Ascending aorta (tissue), 2 donors: Measurements from ENCODE around the gene SREBF1. TPM values are rescaled to one million over a fixed set of nuclear protein-coding genes. Genes with fewer than 3 reads are reported as not detected.

Source experiments
- DNase-seq, 2 donors: peaks; one replicate each; pipeline ENCODE4 v3.0.0-alpha.2; 2019; ENCODE audit warnings: low spot score in 2 of 2
- H3K27ac ChIP-seq, 2 donors: fragments of 200-600 bp; sonication (generic); one replicate each; pipeline ENCODE4 v1.5.1; 2016 to 2017; ENCODE audit warnings: mild to moderate bottlenecking in 1 of 2
- H3K27me3 ChIP-seq: fragments of 200-600 bp; sonication (generic); one replicate; pipeline ENCODE4 v1.5.1; 2017
- H3K36me3 ChIP-seq, 2 donors: fragments of 200-600 bp; sonication (generic); one replicate each; pipeline ENCODE4 v1.5.1; 2016
- H3K4me1 ChIP-seq, 2 donors: fragments of 200-600 bp; sonication (generic); one replicate each; pipeline ENCODE4 v1.5.1; 2016 to 2017; ENCODE audit warnings: mild to moderate bottlenecking in 1 of 2
- H3K4me3 ChIP-seq, 2 donors: fragments of 200-600 bp; sonication (generic); one replicate each; pipeline ENCODE4 v1.5.1; 2016 to 2017; ENCODE audit warnings: mild to moderate bottlenecking in 1 of 2
- H3K9me3 ChIP-seq, 2 donors: fragments of 200-600 bp; sonication (generic); one replicate each; pipeline ENCODE4 v1.5.1; 2016
- intact Hi-C: fragments of 100-400 bp; cut with DNase I; formaldehyde crosslinking; loops from one replicate; pipeline ENCODE4 v1.15.1; 2023
- total RNA-seq: library from RNA; depleted of rRNA; stranded (reverse); fragments of >200 nt; gene quantifications from one replicate; pipeline ENCODE4 v1.1.0, GENCODE V29; 2016
- TF ChIP-seq, protein P1 (sequence below), 3 experiments: fragments of 200-600 bp in 2 of 3; fragments of 450-650 bp in 1 of 3; sonication (generic) in 2 of 3; IDR thresholded peaks; one replicate each; pipeline ENCODE4 v1.5.1; 2016 to 2019; ENCODE audit warnings: antibody characterized with exemption in 3 of 3, mild to moderate bottlenecking in 1 of 3, moderate library complexity in 1 of 3

SREBF1 gene
- total RNA-seq = 141 TPM

DNA sequence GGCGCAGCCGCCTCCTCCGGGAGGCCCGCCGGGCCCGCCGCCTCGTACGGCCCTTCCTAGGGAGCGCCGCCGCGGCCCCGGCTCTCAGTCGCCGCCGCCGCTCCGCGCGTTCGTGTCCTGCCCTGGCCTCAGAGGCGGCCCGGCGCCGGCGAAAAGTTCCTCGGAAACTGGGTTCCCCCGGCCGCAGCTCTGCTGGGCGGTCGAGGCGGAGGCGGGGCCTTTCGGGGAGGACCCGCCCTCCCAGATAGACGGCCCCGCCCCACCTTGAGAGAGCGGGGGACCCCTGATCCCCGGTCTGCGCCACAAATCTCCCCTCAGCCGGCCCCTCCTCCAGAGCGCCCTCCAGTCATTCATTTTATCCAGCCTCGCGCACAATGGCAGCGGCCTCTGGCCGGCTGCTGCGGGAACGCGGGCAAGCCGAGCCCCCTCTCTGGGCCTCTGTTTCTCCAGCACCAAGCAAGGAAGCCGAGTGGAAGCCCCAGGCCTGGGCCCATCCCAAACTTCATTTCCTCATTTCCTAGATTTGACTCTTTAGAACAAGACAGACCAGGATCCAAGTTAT, at the start of gene SREBF1:
SREBF1 (minus strand) TSS at position 169 of the 562 bp plus-strand sequence. CDS start 169 bp downstream, outside the sequence.
- Histone ChIP-seq H3K9me3 (no peaks in the 10 kb centered on the region), H3K36me3 (no peaks in the 10 kb centered on the region), H3K4me3 (peak within 1 kb of the TSS; percentile 62 to 73), H3K27ac (peak within 1 kb of the TSS; percentile 93 to 98), H3K27me3 (no peaks in the 10 kb centered on the region), H3K4me1 (peaks cover 19 to 53% of the 10 kb centered on the region in 2 donors)
- intact Hi-C loops = loop anchor here (1.0 to 5.0 kb wide), 4 partner anchors 14 to 85 kb away; no protein-coding TSS in a partner anchor
- DNase-seq = no peak
- TF ChIP-seq, protein P1, sequence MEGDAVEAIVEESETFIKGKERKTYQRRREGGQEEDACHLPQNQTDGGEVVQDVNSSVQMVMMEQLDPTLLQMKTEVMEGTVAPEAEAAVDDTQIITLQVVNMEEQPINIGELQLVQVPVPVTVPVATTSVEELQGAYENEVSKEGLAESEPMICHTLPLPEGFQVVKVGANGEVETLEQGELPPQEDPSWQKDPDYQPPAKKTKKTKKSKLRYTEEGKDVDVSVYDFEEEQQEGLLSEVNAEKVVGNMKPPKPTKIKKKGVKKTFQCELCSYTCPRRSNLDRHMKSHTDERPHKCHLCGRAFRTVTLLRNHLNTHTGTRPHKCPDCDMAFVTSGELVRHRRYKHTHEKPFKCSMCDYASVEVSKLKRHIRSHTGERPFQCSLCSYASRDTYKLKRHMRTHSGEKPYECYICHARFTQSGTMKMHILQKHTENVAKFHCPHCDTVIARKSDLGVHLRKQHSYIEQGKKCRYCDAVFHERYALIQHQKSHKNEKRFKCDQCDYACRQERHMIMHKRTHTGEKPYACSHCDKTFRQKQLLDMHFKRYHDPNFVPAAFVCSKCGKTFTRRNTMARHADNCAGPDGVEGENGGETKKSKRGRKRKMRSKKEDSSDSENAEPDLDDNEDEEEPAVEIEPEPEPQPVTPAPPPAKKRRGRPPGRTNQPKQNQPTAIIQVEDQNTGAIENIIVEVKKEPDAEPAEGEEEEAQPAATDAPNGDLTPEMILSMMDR (IDR thresholded peaks at IDR 0.05) = no peak

DNA sequence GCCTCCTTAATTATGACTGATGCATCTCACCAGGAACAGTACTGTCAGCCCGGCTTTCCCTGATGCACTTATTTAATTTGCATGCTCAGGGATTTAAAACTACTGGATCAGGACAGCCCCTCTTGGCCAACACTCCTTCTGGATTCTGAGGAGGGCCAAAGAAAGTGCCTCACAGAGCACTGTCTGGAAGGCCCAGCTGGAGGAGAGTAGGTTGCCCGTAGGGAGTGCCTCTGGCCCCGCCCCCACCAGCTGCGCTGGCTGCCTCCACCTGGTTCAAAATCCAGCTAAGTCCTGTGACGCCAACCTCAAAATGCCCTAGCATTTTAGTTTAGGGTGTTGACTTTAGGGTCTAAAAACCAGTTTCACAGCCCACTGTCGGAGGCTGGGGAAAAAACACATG, 49.4 kb upstream of the SREBF1 start:
- intact Hi-C loops = no loop called here
- H3K9me3 ChIP-seq = no peaks in the 10 kb centered on the region
- no peak overlapping the region for H3K4me3 ChIP-seq
- H3K27ac ChIP-seq = no peak overlapping the region
- H3K4me1 ChIP-seq = no peaks in the 10 kb centered on the region
- H3K36me3 ChIP-seq = peaks cover 15 to 35% of the 10 kb centered on the region in 2 donors
- no peak for DNase-seq
- no peaks in the 10 kb centered on the region for H3K27me3 ChIP-seq
- TF ChIP-seq, protein P1 (IDR thresholded peaks at IDR 0.05) = no peak

DNA sequence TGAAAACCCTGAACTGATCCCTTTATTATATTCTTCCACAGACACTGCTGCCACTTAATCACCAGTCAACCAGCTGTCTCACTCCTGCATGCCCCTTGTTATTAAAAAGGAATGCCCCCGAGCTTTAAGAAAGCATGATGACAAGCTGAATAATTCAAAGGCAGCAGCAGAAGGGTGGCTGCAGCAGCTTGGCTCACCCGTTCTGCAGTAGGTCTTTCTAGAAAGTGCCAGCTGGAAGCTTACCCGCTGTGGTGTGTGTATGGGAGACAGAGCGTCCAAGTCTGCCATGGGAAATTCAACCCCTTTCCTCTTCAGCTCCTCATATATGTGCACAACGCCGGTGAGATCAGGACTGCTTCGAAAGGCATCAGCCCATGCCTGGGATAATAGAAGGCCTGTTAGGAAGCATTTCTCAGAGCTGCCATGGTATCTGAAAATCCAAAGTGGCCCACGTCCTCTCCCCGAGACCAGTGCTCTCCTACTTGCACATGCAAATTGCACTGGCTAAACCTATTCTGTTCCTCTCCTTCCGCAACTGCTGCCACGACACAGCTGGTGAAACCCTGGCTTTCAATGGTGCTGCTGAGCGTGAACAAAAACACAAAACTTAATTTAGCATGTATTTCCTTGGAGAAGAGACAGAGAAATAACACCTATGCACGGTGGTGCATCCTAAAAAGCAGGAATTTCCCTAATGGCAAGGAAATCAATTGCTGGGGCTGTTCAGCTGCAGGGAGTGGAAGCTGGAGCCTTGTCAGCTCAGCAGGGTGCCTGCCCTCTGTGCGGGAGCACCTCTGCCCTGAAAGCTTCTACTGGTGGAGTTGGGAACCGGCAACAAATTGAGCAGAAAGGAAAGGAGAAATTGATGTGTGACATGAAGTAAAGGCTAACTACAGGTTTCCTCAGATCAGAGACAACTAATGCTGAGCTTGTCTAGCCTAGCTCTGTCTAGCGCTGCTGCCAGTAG, 47.9 kb upstream of the SREBF1 start:
- no peak for DNase-seq
- no peaks in the 10 kb centered on the region for H3K27me3 ChIP-seq
- intact Hi-C loops = no loop called here
- no peaks in the 10 kb centered on the region for H3K4me1 ChIP-seq
- H3K36me3 ChIP-seq = peaks cover 20 to 43% of the 10 kb centered on the region in 2 donors
- H3K27ac ChIP-seq = no peak overlapping the region
- TF ChIP-seq, protein P1 (IDR thresholded peaks at IDR 0.05) = no peak
- H3K4me3 ChIP-seq = no peak overlapping the region
- H3K9me3 ChIP-seq = no peaks in the 10 kb centered on the region

DNA sequence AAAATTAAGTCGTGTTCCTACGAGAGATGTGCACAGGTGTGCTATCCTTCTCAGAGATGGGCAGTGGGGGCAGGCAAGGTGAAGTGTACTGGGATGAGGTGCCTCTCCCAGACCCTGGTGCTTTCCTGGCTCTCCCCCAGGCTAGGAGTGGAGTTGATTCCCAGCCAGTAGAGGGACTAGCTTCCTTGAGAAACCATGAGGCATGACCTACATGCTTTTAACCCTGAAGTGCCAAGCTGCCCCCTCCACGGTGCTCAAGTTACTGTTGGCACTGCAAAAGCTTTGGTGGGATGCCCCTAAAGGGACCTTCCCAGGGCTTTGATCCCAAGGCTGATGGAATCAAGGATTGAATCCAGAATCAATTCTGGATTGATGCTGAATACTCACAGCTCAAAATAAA, 47.0 kb upstream of the SREBF1 start:
- intact Hi-C loops = no loop called here

DNA sequence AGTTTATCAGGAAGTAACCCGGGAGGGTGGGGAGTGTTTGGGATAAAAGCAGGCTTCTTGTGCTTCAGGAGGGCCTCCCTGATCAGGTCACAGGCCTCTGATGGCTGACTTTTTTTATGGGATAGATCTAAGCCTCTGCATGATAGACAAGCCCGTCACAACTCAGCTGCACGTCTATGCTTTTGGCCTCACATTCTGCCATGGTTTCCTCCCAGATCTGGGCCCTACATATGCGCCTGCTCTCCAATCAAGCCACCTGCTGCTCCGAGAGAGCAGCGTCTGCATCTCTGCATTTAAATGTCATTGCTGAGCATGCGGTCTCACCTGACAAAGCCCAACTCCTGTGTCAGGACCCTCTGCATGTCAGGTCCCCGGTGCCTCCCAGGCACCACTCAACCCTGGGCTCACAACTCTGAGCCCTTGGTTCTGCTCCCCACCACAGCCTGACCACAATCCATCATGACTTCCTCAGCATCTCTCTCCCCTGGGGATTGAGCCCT, 45.3 kb upstream of the SREBF1 start:
- no peaks in the 10 kb centered on the region for H3K27me3 ChIP-seq
- no peaks in the 10 kb centered on the region for H3K9me3 ChIP-seq
- DNase-seq = no peak
- TF ChIP-seq, protein P1 (IDR thresholded peaks at IDR 0.05) = no peak
- peaks cover 28 to 47% of the 10 kb centered on the region in 2 donors for H3K36me3 ChIP-seq
- H3K4me1 ChIP-seq = peaks cover 3 to 11% of the 10 kb centered on the region in 2 donors
- H3K4me3 ChIP-seq = no peak overlapping the region
- no peak overlapping the region for H3K27ac ChIP-seq
- intact Hi-C loops = no loop called here

More for the DNA sequence above, 47.0 kb upstream of the SREBF1 start:
- Histone ChIP-seq H3K4me1 (no peaks in the 10 kb centered on the region), H3K9me3 (no peaks in the 10 kb centered on the region), H3K27ac (no peak overlapping the region), H3K36me3 (peaks cover 27 to 47% of the 10 kb centered on the region in 2 donors), H3K27me3 (no peaks in the 10 kb centered on the region), H3K4me3 (no peak overlapping the region)
- DNase-seq = no peak
- TF ChIP-seq, protein P1 (IDR thresholded peaks at IDR 0.05) = no peak
